Choroid plexus epithelial cell (primary cell): Measurements from ENCODE around the gene WASHC4.
A peak's percentile ranks its signal among the peaks of the same experiment; 100 is the strongest.

Experiments used
- DNase-seq: peaks from one replicate; pipeline ENCODE4 v3.0.0-alpha.2; 2010; ENCODE audit warnings: low read depth
- H3K4me3 ChIP-seq: 2 replicates; pipeline ENCODE4 v1.5.1; 2011; ENCODE audit warnings: low read depth, mild to moderate bottlenecking, control low read depth, low read length, moderate library complexity
- CTCF ChIP-seq: conservative IDR thresholded peaks from 2 replicates; pipeline ENCODE4 v1.5.1; 2011; ENCODE audit warnings: low read depth, mild to moderate bottlenecking, control low read depth, inconsistent platforms, low read length, moderate library complexity

Gene WASHC4

GRCh38 chr12:105104762-105105161, 2.8 kb upstream of the WASHC4 start:
- no peak overlapping the region for H3K4me3 ChIP-seq
- TF ChIP-seq CTCF = no peak
- no peak for DNase-seq

DNA sequence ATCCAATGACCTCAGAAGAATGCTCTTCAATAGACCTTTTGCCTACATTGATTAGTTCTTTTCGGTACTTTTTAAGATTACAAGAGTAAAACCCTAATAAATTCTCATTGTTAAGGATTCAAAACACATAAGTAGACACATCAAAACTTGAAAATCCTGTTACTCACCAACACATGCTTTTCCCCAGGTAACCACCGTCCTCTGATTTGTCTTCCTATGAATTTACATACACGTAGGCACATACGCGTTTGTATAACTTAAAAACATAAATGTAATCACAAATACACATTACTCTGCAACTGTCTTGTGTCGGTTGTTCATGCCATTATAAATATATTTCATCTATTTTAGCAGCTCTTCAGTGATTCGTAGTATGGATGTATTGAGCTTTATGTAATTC, 910 bp upstream of the WASHC4 start:
- no peak for DNase-seq
- TF ChIP-seq CTCF = no peak
- peak overlapping the region; percentile 94 for H3K4me3 ChIP-seq

DNA sequence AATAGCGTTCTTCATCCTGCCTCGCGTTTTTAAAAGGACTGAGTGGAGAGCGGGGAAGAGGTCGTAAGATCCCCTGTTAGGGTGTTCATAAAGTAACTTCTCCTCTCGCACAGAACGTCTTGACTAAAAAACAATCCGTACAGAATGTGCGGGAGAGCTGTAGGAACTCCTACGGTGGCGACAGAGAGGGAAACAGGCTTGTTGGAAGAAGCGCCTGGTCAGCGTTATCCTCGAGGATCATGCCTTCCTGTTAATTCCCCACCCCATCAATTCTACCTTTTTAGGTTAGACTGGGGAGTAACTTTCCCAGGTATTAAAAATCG, 399 bp upstream of the WASHC4 start:
- DNase-seq = peak; percentile 64
- peak overlapping the region; percentile 94 for H3K4me3 ChIP-seq
- no peak for TF ChIP-seq CTCF

GRCh38 chr12:105109465-105110212, 2.1 kb downstream of the WASHC4 start:
- DNase-seq = peak; percentile 45
- peak overlapping the region; percentile 94 for H3K4me3 ChIP-seq
- TF ChIP-seq CTCF = no peak

DNA sequence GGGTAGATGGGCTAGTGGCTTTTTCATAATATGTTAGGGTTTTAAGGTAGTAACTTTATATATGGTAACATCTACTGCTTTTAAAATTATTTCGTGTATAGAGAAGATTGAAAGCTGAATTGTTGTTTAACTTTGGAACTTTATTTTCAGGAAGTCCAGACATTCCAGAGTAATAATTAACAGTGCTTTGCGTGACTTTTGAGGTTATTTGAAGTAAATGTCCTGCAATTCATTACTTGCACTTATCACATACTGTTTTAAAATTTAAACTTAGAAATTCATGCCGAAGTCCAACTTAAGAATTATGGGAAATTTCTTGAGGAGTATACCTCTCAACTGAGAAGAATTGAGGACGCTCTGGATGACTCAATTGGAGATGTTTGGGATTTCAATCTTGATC, 3.3 kb downstream of the WASHC4 start:
- peak overlapping the region; percentile 11 for H3K4me3 ChIP-seq
- DNase-seq = no peak
- no peak for TF ChIP-seq CTCF

DNA sequence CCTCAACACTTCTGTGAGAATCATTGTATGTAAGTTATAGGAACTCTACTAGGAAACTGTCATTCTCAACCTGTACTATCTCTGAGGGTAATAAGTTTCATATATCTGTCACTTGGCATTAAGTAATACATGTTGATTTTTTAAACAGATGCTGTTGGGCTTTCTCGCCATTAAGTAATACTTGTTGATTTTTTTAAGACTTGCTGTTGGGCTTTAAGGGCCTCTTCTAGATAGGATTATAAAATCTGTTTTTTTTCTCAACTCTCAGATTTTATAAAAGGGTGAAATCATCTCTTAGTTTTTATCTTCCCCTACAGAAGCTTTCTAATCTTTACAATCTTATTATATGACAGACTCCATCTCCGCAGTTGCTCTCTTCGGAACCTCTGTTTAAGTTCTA, 5.6 kb downstream of the WASHC4 start:
- no peak for DNase-seq
- no peak for TF ChIP-seq CTCF
- H3K4me3 ChIP-seq = no peak overlapping the region

- DNase-seq = no peak
- H3K4me3 ChIP-seq = no peak overlapping the region
- no peak for TF ChIP-seq CTCF
These were observed 9.4 kb downstream of the WASHC4 start for GRCh38 chr12:105116969-105117368.
